Spleen (tissue), 7 donors: ENCODE results near the gene NEDD4.

ENCODE experiments used
- CTCF ChIP-seq, 11 experiments: fragments of 200-600 bp in 7 of 11; fragments of 450-650 bp in 4 of 11; sonication (generic) in 4 of 11; IDR thresholded peaks in 8 of 11; conservative IDR thresholded peaks in 3 of 11; 1 replicate in 7 of 11; 2 replicates in 4 of 11; pipeline versions ENCODE4 v1.4.0 to v1.8.0; 2016 to 2021; ENCODE audit warnings: antibody characterized with exemption in 11 of 11, inconsistent platforms in 4 of 11, mild to moderate bottlenecking in 1 of 11
- POLR2A ChIP-seq, 3 donors: fragments of 450-650 bp; IDR thresholded peaks; one replicate each; pipeline ENCODE4 v1.5.1; 2017; ENCODE audit warnings: antibody characterized with exemption in 3 of 3, mild to moderate bottlenecking in 1 of 3
- POLR2AphosphoS5 ChIP-seq, 3 donors: sonication (generic); formaldehyde crosslinking; IDR thresholded peaks; one replicate each; pipeline ENCODE4 v1.5.1; 2017; ENCODE audit warnings: antibody characterized with exemption in 3 of 3
- donor health status: DM: no; HTN: no; CAD: no; lungs with moderate emphysema.
- donor health status: DM: no; HTN: no; CAD: no.
- donor health status: DM: no; HTN: no; CAD: no.

- no peak for TF ChIP-seq CTCF (IDR thresholded peaks at IDR 0.05 in 8 of 11, conservative IDR thresholded peaks at IDR 0.05 in 3 of 11)
- no peak for TF ChIP-seq POLR2A (IDR thresholded peaks at IDR 0.05)
- TF ChIP-seq POLR2AphosphoS5 (IDR thresholded peaks at IDR 0.05) = no peak
Observed at GRCh38 chr15:55928955-55929354, 64.5 kb downstream of the NEDD4 start.
